Stomach (tissue), 4 donors: Measurements from ENCODE around the gene GALK1.

Experiments used
- EP300 ChIP-seq: sonication (generic); formaldehyde crosslinking; IDR thresholded peaks from one replicate; pipeline ENCODE4 v1.6.1; 2017; ENCODE audit warnings: antibody characterized with exemption
- POLR2A ChIP-seq, 4 donors: fragments of 450-650 bp; IDR thresholded peaks; one replicate each; pipeline ENCODE4 v1.6.1; 2016; ENCODE audit warnings: antibody characterized with exemption in 4 of 4, control low read depth in 2 of 4, mild to moderate bottlenecking in 1 of 4, moderate library complexity in 1 of 4
- POLR2AphosphoS5 ChIP-seq, 3 donors: sonication (generic); formaldehyde crosslinking; IDR thresholded peaks; one replicate each; pipeline ENCODE4 v1.6.1; 2016; ENCODE audit warnings: antibody characterized with exemption in 3 of 3
- TF ChIP-seq, protein P1 (sequence below), 7 experiments: fragments of 450-650 bp in 4 of 7; fragments of 200-600 bp in 3 of 7; sonication (generic) in 3 of 7; IDR thresholded peaks; one replicate each; pipeline ENCODE4 v1.5.1; 2016 to 2019; ENCODE audit warnings: antibody characterized with exemption in 7 of 7, control low read depth in 2 of 7, mild to moderate bottlenecking in 1 of 7

DNA sequence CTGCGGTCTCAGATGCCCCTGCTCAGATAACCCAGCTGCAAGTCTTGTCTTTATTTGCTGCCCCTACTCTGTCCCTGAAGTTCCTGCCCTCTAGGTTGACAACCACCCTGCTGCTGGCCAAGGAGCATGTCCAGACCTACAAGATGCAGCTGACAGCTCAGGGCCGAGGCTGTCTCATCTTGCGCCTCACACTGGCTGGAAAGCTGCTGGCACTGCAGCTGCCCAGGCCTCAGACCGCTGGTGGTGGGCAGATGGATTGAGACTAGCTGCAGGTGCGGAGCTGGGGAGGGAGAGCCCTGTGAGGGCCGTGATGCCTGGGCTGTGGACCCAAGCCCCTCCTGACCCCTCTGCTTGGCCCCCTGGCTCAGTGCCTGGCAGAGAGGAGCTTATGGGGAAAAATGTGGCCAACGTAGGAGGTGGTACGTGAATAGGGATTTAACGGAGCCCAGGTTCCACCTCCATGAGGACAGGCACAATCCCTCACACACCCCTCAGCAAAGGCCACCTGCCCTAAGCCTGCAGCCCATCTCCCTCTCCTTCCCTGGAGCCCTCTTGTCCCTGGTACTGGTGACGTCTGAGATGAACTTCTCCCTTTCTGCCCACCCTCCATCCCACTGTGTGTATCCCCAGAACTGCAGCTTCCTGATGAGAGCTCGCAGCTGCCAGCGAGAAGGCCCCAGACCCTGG is 8.3 kb upstream of the GALK1 start:
- TF ChIP-seq, protein P1, sequence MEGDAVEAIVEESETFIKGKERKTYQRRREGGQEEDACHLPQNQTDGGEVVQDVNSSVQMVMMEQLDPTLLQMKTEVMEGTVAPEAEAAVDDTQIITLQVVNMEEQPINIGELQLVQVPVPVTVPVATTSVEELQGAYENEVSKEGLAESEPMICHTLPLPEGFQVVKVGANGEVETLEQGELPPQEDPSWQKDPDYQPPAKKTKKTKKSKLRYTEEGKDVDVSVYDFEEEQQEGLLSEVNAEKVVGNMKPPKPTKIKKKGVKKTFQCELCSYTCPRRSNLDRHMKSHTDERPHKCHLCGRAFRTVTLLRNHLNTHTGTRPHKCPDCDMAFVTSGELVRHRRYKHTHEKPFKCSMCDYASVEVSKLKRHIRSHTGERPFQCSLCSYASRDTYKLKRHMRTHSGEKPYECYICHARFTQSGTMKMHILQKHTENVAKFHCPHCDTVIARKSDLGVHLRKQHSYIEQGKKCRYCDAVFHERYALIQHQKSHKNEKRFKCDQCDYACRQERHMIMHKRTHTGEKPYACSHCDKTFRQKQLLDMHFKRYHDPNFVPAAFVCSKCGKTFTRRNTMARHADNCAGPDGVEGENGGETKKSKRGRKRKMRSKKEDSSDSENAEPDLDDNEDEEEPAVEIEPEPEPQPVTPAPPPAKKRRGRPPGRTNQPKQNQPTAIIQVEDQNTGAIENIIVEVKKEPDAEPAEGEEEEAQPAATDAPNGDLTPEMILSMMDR (IDR thresholded peaks at IDR 0.05): no peak
- TF ChIP-seq POLR2A (IDR thresholded peaks at IDR 0.05) (no peak), EP300 (no peak), POLR2AphosphoS5 (IDR thresholded peaks at IDR 0.05) (peak in 1 of 3 donors; percentile 67)
